Caco-2 (cell line): ENCODE measurements around the gene SCD5. TPM values are rescaled to one million over a fixed set of nuclear protein-coding genes. Genes with fewer than 3 reads are reported as not detected.

Experiments used
- BruUV-seq: library from RNA; stranded (reverse); fragments of 400-500 nt; replicated peaks from 2 replicates; lab custom pipeline; 2021; lab: Mats Ljungman, UMichigan
- CTCF ChIA-PET: fragments of 300-600 bp; sonication (Branson Sonifier 250); formaldehyde crosslinking; loops from one replicate; lab custom pipeline; 2022; ENCODE audit warnings: antibody characterized with exemption; lab: Charles Lee
- POLR2A ChIA-PET: fragments of 300-600 bp; sonication (Branson Sonifier 250); formaldehyde crosslinking; loops from one replicate; lab custom pipeline; 2022; ENCODE audit warnings: antibody characterized with exemption; lab: Charles Lee
- DNase-seq, 2 experiments: peaks; one replicate each; pipeline versions ENCODE4 v3.0.0 to v3.0.0-alpha.2; 2020 to 2022
- H3K27me3 ChIP-seq: replicated peaks from 2 replicates; pipeline ENCODE4 v1.6.0; 2011; ENCODE audit warnings: low read length; ENCODE audit not compliant: control insufficient read depth, insufficient read depth
- H3K36me3 ChIP-seq: 2 replicates; pipeline ENCODE4 v1.5.1; 2011; ENCODE audit warnings: low read length; ENCODE audit not compliant: control insufficient read depth, insufficient read depth
- H3K4me1 ChIP-seq: fragments of 250-450 bp; sonication (Bioruptor Pico); 2 replicates; pipeline ENCODE4 v1.5.1; 2020; ENCODE audit warnings: mild to moderate bottlenecking
- H3K4me3 ChIP-seq: 2 replicates; pipeline ENCODE4 v1.5.1; 2011; ENCODE audit warnings: low read depth, mild to moderate bottlenecking, control low read depth, low read length
- H3K9me3 ChIP-seq: fragments of 250-450 bp; sonication (Bioruptor Pico); 2 replicates; pipeline ENCODE4 v1.5.1; 2020; ENCODE audit warnings: mild to moderate bottlenecking, moderate library complexity
- H3K27ac Mint-ChIP-seq: one replicate; pipeline ENCODE4 v1.8.0; 2022; ENCODE audit warnings: mixed read lengths; ENCODE audit not compliant: unreplicated experiment
- H3K27me3 Mint-ChIP-seq: one replicate; pipeline ENCODE4 v1.8.0; 2022; ENCODE audit warnings: mixed read lengths; ENCODE audit not compliant: insufficient read depth, unreplicated experiment
- H3K36me3 Mint-ChIP-seq: one replicate; pipeline ENCODE4 v1.8.0; 2022; ENCODE audit warnings: mild to moderate bottlenecking, mixed read lengths; ENCODE audit not compliant: insufficient read depth, unreplicated experiment
- H3K4me1 Mint-ChIP-seq: one replicate; pipeline ENCODE4 v1.8.0; 2022; ENCODE audit warnings: low read depth, mixed read lengths; ENCODE audit not compliant: unreplicated experiment
- H3K4me3 Mint-ChIP-seq: one replicate; pipeline ENCODE4 v1.8.0; 2022; ENCODE audit warnings: mild to moderate bottlenecking, moderate library complexity, mixed read lengths; ENCODE audit not compliant: unreplicated experiment
- H3K9me3 Mint-ChIP-seq: one replicate; pipeline ENCODE4 v1.8.0; 2022; ENCODE audit warnings: mixed read lengths; ENCODE audit not compliant: unreplicated experiment
- CTCF ChIP-seq, 2 experiments: fragments of 200-600 bp in 1 of 2; IDR thresholded peaks; 1 replicate in 1 of 2; 2 replicates in 1 of 2; pipeline versions ENCODE4 v1.5.1 to v1.8.0; 2011 to 2022; ENCODE audit warnings: antibody characterized with exemption in 1 of 2, control low read depth in 1 of 2, inconsistent platforms in 1 of 2, low read depth in 1 of 2, low read length in 1 of 2, mild to moderate bottlenecking in 1 of 2, moderate library complexity in 1 of 2; ENCODE audit not compliant: insufficient read depth in 1 of 2, severe bottlenecking in 1 of 2, unreplicated experiment in 1 of 2
- intact Hi-C: fragments of 100-400 bp; cut with micrococcal nuclease; formaldehyde crosslinking; loops from one replicate; pipeline ENCODE4 v1.10.0; 2022; ENCODE audit not compliant: unreplicated experiment
- total RNA-seq: library from RNA; stranded (reverse); gene quantifications from 2 replicates; pipeline ENCODE4 v1.2.3, GENCODE V29; 2022

Gene SCD5
- total RNA-seq, 1 experiment from 2014 or later, result 2.7 TPM

- no peaks in the 10 kb centered on the region for H3K36me3 Mint-ChIP-seq
- no peaks in the 10 kb centered on the region for H3K36me3 ChIP-seq
- DNase-seq, result no peak
- no peak overlapping the region for H3K27ac Mint-ChIP-seq
- H3K4me3 Mint-ChIP-seq, result no peak overlapping the region
- no peaks in the 10 kb centered on the region for H3K9me3 ChIP-seq
- no peaks in the 10 kb centered on the region for H3K4me1 ChIP-seq
- no peaks in the 10 kb centered on the region for H3K27me3 ChIP-seq
- no TSS peak for BruUV-seq
- intact Hi-C loops, result loop anchor here (5.0 kb wide), 1 partner anchor 248 kb away; no protein-coding TSS in a partner anchor
- CTCF ChIA-PET, result interaction anchor here (1.0 kb wide), 1 partner anchor 248 kb away, joined by 4 read pairs; no protein-coding TSS in a partner anchor
- H3K27me3 Mint-ChIP-seq, result no peaks in the 10 kb centered on the region
- H3K9me3 Mint-ChIP-seq, result no peaks in the 10 kb centered on the region
- POLR2A ChIA-PET, result no interaction called here
- H3K4me3 ChIP-seq, result no peak overlapping the region
- H3K4me1 Mint-ChIP-seq, result no peaks in the 10 kb centered on the region
- no peak for TF ChIP-seq CTCF (IDR thresholded peaks at IDR 0.05; ENCODE audit: insufficient read depth in 1 of 2, low read depth in 1 of 2, low read length in 1 of 2, severe bottlenecking in 1 of 2, unreplicated experiment in 1 of 2)
Measured at GRCh38 chr4:82710197-82710929, 88.2 kb downstream of the SCD5 start.

- H3K9me3 Mint-ChIP-seq, result no peaks in the 10 kb centered on the region
- Histone ChIP-seq H3K4me1 (no peaks in the 10 kb centered on the region), H3K4me3 (no peak overlapping the region), H3K36me3 (no peaks in the 10 kb centered on the region), H3K27me3 (no peaks in the 10 kb centered on the region), H3K9me3 (no peaks in the 10 kb centered on the region)
- intact Hi-C loops, result no loop called here
- H3K4me3 Mint-ChIP-seq, result no peak overlapping the region
- H3K4me1 Mint-ChIP-seq, result no peaks in the 10 kb centered on the region
- ChIA-PET CTCF (interaction anchor here (0.7 to 1.2 kb wide), 2 partner anchors 30 to 90 kb away, joined by 3 to 4 read pairs; partner anchors contain the start of gene SCD5), POLR2A (no interaction called here)
- H3K27ac Mint-ChIP-seq, result no peak overlapping the region
- no peaks in the 10 kb centered on the region for H3K27me3 Mint-ChIP-seq
- no peak for TF ChIP-seq CTCF (IDR thresholded peaks at IDR 0.05; ENCODE audit: insufficient read depth in 1 of 2, low read depth in 1 of 2, low read length in 1 of 2, severe bottlenecking in 1 of 2, unreplicated experiment in 1 of 2)
- no TSS peak for BruUV-seq
- DNase-seq, result no peak
- H3K36me3 Mint-ChIP-seq, result no peaks in the 10 kb centered on the region
Measured at GRCh38 chr4:82708982-82709381, 89.6 kb downstream of the SCD5 start.

GRCh38 chr4:82706349-82707000 is 92.1 kb downstream of the SCD5 start:
- no peak overlapping the region for H3K4me3 Mint-ChIP-seq
- H3K9me3 ChIP-seq, result no peaks in the 10 kb centered on the region
- DNase-seq, result no peak
- ChIA-PET CTCF (interaction anchor here (1.7 kb wide), 1 partner anchor 9 kb away, joined by 5 read pairs; no protein-coding TSS in a partner anchor), POLR2A (no interaction called here)
- H3K4me1 ChIP-seq, result no peaks in the 10 kb centered on the region
- H3K27me3 ChIP-seq, result no peaks in the 10 kb centered on the region
- H3K4me3 ChIP-seq, result no peak overlapping the region
- no peaks in the 10 kb centered on the region for H3K4me1 Mint-ChIP-seq
- H3K27ac Mint-ChIP-seq, result no peak overlapping the region
- no peaks in the 10 kb centered on the region for H3K27me3 Mint-ChIP-seq
- no TSS peak for BruUV-seq
- H3K36me3 Mint-ChIP-seq, result no peaks in the 10 kb centered on the region
- no peaks in the 10 kb centered on the region for H3K9me3 Mint-ChIP-seq
- no peaks in the 10 kb centered on the region for H3K36me3 ChIP-seq
- intact Hi-C loops, result no loop called here
- no peak for TF ChIP-seq CTCF (IDR thresholded peaks at IDR 0.05; ENCODE audit: insufficient read depth in 1 of 2, low read depth in 1 of 2, low read length in 1 of 2, severe bottlenecking in 1 of 2, unreplicated experiment in 1 of 2)
